ENCODE measurements around the gene TFEB. TPM values are rescaled to one million over a fixed set of nuclear protein-coding genes. Genes with fewer than 3 reads are reported as not detected.

The TFEB gene
- total RNA-seq, 3 donors from 2014 or later, result 15.7 to 20.6 (median 18.4) TPM

DNA sequence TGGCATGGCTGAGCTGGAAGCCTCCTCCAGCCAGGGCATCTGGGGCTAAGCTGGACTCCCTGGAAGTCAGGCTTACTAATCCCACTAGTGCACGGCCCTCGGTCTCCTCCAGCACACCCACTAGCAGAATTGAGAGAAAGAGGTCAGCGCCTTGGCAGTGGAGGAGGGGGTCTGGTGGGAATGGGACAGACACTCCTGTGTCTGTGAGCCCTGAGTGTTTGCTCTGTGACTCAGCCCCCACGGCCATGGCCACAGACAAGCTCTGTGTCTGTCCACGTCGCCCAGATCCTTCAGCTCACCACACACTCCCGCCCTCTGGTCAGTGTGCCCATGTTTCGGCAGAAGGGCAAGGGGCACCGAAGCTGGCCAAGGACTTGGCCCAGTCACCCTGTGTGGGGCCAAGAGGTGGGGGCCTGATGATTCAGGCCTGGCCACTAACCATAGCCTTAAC, 88.3 kb downstream of the TFEB start:
- no peak for DNase-seq (ENCODE audit: low spot score in 2 of 2)
- no peak for TF ChIP-seq POLR2AphosphoS5 (IDR thresholded peaks at IDR 0.05)
- no peak for TF ChIP-seq POLR2A (IDR thresholded peaks at IDR 0.05)
- TF ChIP-seq, protein P1, sequence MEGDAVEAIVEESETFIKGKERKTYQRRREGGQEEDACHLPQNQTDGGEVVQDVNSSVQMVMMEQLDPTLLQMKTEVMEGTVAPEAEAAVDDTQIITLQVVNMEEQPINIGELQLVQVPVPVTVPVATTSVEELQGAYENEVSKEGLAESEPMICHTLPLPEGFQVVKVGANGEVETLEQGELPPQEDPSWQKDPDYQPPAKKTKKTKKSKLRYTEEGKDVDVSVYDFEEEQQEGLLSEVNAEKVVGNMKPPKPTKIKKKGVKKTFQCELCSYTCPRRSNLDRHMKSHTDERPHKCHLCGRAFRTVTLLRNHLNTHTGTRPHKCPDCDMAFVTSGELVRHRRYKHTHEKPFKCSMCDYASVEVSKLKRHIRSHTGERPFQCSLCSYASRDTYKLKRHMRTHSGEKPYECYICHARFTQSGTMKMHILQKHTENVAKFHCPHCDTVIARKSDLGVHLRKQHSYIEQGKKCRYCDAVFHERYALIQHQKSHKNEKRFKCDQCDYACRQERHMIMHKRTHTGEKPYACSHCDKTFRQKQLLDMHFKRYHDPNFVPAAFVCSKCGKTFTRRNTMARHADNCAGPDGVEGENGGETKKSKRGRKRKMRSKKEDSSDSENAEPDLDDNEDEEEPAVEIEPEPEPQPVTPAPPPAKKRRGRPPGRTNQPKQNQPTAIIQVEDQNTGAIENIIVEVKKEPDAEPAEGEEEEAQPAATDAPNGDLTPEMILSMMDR (IDR thresholded peaks at IDR 0.05), result no peak
- Histone ChIP-seq H3K36me3 (no peaks in the 10 kb centered on the region), H3K4me1 (no peaks in the 10 kb centered on the region), H3K4me3 (no peak overlapping the region), H3K9me3 (no peaks in the 10 kb centered on the region), H3K27ac (no peak overlapping the region), H3K27me3 (no peaks in the 10 kb centered on the region)
- intact Hi-C loops (cut with DNase I; ENCODE audit: low total_unique reads), result no loop called here

DNA sequence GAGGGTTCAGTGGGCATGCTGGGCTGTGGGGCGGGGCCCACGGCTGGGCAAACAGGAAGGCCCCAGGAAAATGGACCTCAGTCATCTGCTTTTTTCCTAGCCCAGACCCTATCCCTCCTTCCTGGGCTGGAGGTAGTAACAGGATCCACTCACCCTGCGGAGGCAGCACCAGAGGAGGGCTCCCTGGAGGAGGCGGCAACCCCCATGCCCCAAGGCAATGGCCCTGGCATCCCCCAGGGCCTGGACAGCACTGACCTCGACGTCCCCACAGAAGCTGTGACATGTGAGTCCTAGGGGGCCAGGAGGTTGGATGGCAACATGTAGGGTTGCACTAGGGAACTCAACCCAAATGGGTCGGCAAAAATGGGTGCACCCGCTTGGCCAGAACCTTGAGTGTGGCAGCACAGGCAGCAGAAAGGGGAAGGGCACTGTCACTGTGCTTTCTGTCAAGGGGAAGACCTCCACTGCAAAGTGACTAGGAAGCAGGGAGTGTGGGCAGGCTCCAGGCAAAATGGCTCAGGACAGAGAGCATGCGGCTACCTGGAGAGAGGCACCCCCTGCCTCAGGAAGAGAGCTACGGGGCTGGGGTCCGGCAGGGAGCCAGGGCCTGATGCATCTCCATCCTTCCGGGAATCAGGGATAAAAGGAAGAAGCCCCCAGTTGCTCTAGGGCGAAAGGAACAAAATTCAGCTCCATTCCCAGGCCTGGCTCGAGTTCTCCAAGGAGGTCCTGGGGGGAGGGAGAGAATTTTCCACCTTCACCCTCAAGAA, 89.2 kb downstream of the TFEB start:
- no peaks in the 10 kb centered on the region for H3K4me1 ChIP-seq
- intact Hi-C loops (cut with DNase I; ENCODE audit: low total_unique reads), result no loop called here
- DNase-seq (ENCODE audit: low spot score in 2 of 2), result no peak
- no peak overlapping the region for H3K4me3 ChIP-seq
- no peaks in the 10 kb centered on the region for H3K36me3 ChIP-seq
- H3K9me3 ChIP-seq, result no peaks in the 10 kb centered on the region
- TF ChIP-seq, protein P1 (IDR thresholded peaks at IDR 0.05), result no peak
- no peak for TF ChIP-seq POLR2AphosphoS5 (IDR thresholded peaks at IDR 0.05)
- TF ChIP-seq POLR2A (IDR thresholded peaks at IDR 0.05), result no peak
- H3K27me3 ChIP-seq, result no peaks in the 10 kb centered on the region
- no peak overlapping the region for H3K27ac ChIP-seq

DNA sequence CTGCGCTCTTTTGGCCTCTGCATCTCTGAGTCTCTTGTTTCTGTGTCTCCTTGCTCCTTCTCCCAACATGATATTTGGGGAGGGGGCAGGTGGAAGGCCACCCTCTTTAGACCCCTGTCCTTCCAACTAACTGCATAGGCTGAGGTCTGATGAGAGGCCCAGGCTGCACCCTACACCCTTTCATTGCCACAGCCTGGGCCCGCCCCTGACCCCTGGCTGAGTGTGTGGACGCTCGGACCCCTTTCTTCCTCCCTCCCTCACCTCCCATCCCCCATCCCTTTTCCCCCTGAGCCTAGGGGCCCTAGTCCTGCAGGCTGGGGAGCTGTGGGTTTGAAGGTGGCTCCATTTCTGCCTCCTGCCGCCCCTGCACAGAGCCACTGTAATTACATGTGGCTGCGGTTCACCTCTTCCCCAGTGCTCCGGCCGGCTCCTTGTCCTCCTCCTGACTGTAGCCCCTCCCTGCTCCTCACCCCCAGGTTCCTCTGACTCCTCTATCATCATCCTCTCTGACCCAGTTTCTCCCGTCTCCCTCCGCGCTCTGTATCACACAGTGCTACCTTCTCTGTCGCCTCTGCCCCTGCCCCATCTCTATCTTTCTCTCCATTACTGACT, 90.3 kb downstream of the TFEB start:
- Histone ChIP-seq H3K4me3 (no peak overlapping the region), H3K36me3 (no peaks in the 10 kb centered on the region), H3K27me3 (no peaks in the 10 kb centered on the region), H3K4me1 (no peaks in the 10 kb centered on the region), H3K27ac (no peak overlapping the region), H3K9me3 (no peaks in the 10 kb centered on the region)
- intact Hi-C loops (cut with DNase I; ENCODE audit: low total_unique reads), result no loop called here
- no peak for DNase-seq (ENCODE audit: low spot score in 2 of 2)
- TF ChIP-seq POLR2AphosphoS5 (IDR thresholded peaks at IDR 0.05) (no peak), POLR2A (IDR thresholded peaks at IDR 0.05) (no peak)
- TF ChIP-seq, protein P1 (IDR thresholded peaks at IDR 0.05), result no peak

DNA sequence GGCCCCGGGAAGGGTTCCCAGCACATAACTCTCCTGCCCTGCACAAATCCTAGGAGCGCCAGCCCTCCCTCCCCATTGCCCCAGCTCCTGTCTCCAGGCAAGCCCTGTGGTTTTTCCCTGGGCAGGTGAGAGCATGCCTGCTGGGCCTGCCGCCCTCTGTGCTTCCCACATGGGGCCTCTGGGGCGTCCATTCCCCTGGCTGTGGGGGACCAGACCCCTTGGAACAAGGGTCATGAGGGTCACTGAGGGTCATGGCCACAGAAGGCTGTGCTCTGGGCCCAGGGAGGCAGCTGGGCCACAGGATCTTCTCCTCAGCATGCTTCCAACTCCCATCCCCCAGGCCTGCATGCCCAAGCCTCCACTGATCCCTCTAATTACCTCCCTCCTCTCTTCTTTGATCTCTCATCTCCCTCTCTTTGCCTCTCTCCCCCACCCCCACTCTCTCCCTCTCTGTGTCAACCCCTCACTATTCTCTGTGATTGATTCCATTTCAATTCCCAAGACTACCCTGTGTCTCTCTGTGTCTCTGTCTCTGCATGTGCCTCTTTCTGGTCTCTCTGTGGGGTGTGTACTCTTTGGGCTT, 91.0 kb downstream of the TFEB start:
- Histone ChIP-seq H3K36me3 (no peaks in the 10 kb centered on the region), H3K27ac (no peak overlapping the region), H3K4me3 (no peak overlapping the region), H3K4me1 (no peaks in the 10 kb centered on the region), H3K9me3 (no peaks in the 10 kb centered on the region), H3K27me3 (no peaks in the 10 kb centered on the region)
- no peak for DNase-seq (ENCODE audit: low spot score in 2 of 2)
- TF ChIP-seq POLR2AphosphoS5 (IDR thresholded peaks at IDR 0.05), result no peak
- TF ChIP-seq, protein P1 (IDR thresholded peaks at IDR 0.05), result no peak
- TF ChIP-seq POLR2A (IDR thresholded peaks at IDR 0.05), result no peak
- intact Hi-C loops (cut with DNase I; ENCODE audit: low total_unique reads), result no loop called here

DNA sequence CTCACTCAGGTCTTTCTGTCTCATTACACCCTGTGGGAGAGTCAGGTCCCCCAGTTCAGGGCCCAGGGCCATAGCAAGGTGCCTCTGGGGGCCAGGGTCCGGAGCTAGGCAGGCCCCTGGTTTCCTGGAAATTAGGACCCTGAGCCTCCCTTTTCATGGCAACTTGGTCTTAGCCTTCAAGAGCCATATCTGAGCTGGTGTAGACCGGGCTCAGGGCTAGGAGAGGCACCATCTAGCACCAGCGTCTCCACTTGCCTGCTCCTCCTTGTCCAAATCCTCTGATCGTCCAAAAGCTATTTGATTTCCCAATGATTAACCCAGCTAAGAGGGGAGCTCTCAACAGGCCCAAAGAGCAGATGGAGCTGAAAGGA, 91.5 kb downstream of the TFEB start:
- Histone ChIP-seq H3K4me3 (no peak overlapping the region), H3K27ac (no peak overlapping the region), H3K36me3 (no peaks in the 10 kb centered on the region), H3K9me3 (no peaks in the 10 kb centered on the region), H3K27me3 (no peaks in the 10 kb centered on the region), H3K4me1 (no peaks in the 10 kb centered on the region)
- TF ChIP-seq, protein P1 (IDR thresholded peaks at IDR 0.05), result no peak
- TF ChIP-seq POLR2AphosphoS5 (IDR thresholded peaks at IDR 0.05) (no peak), POLR2A (IDR thresholded peaks at IDR 0.05) (no peak)
- intact Hi-C loops (cut with DNase I; ENCODE audit: low total_unique reads), result no loop called here
- DNase-seq (ENCODE audit: low spot score in 2 of 2), result no peak
